Activated naive CD4-positive, alpha-beta T cell treated with anti-CD3 and anti-CD28 coated beads, Interleukin-2, amount 50 U/mL, for 16 hours (primary cell): ENCODE measurements around the gene VDAC1.
"Not testable (repeated sequence)": the region's sequence is repeated elsewhere in the genome, so short reads cannot be mapped to it uniquely, and the experiment has no call there.

Source experiments
- DNase-seq: peaks from one replicate; pipeline ENCODE4 v3.0.0-alpha.2; 2020

VDAC1 gene

GRCh38 chr5:133938039-133938821 lies 66.5 kb downstream of the VDAC1 start:
- DNase-seq, result no peak

- DNase-seq, result not testable (repeated sequence)
Measured at GRCh38 chr5:133937628-133938027, 67.1 kb downstream of the VDAC1 start.

GRCh38 chr5:133936651-133937015 lies 68.1 kb downstream of the VDAC1 start:
- no peak for DNase-seq

- DNase-seq, result not testable (repeated sequence)
Measured at GRCh38 chr5:133935991-133936650, 68.7 kb downstream of the VDAC1 start.

GRCh38 chr5:133935667-133935940 lies 69.2 kb downstream of the VDAC1 start:
- no peak for DNase-seq

GRCh38 chr5:133934822-133935666 lies 69.7 kb downstream of the VDAC1 start:
- no peak for DNase-seq

GRCh38 chr5:133934311-133934710 lies 70.5 kb downstream of the VDAC1 start:
- no peak for DNase-seq

- DNase-seq, result no peak
Measured at GRCh38 chr5:133933670-133934295, 71.0 kb downstream of the VDAC1 start.

GRCh38 chr5:133933169-133933509 lies 71.6 kb downstream of the VDAC1 start:
- no peak for DNase-seq

- no peak for DNase-seq
Measured at GRCh38 chr5:133932441-133933168, 72.2 kb downstream of the VDAC1 start.

GRCh38 chr5:133931546-133931945 lies 73.2 kb downstream of the VDAC1 start:
- DNase-seq, result no peak

GRCh38 chr5:133930813-133931090 lies 74.0 kb downstream of the VDAC1 start:
- no peak for DNase-seq

GRCh38 chr5:133930061-133930812 lies 74.5 kb downstream of the VDAC1 start:
- DNase-seq, result peak; percentile 76

GRCh38 chr5:133928587-133929393 lies 76.0 kb downstream of the VDAC1 start:
- no peak for DNase-seq

GRCh38 chr5:133927300-133928180 lies 77.2 kb downstream of the VDAC1 start:
- no peak for DNase-seq

GRCh38 chr5:133926489-133927299 lies 78.1 kb downstream of the VDAC1 start:
- no peak for DNase-seq

GRCh38 chr5:133925866-133926488 lies 78.8 kb downstream of the VDAC1 start:
- no peak for DNase-seq

GRCh38 chr5:133925269-133925668 lies 79.5 kb downstream of the VDAC1 start:
- no peak for DNase-seq
